ENCODE results near the gene C7orf33.
"Not testable (repeated sequence)": the region's sequence is repeated elsewhere in the genome, so short reads cannot be mapped to it uniquely, and the experiment has no call there.

Gene C7orf33

GRCh38 chr7:148567524-148567923, 23.0 kb upstream of the C7orf33 start:
- Histone ChIP-seq H3K27me3 (ENCODE audit: low read depth) (peaks cover 3% of the 10 kb centered on the region; the same call in 1 of the 2 replicates), H3K4me3 (no peak overlapping the region), H3K36me3 (replicated peaks) (no peaks in the 10 kb centered on the region), H3K9me3 (no peaks in the 10 kb centered on the region), H3K4me1 (no peaks in the 10 kb centered on the region)
- in situ Hi-C loops (cut with MboI; ENCODE audit: low sequenced_read_pairs) = no loop called here
- no peak for DNase-seq (ENCODE audit: low spot score in 2 of 2)

- H3K4me1 ChIP-seq = no peaks in the 10 kb centered on the region
- no peaks in the 10 kb centered on the region for H3K9me3 ChIP-seq
- DNase-seq (ENCODE audit: low spot score in 2 of 2) = no peak
- peaks cover 3% of the 10 kb centered on the region; the same call in 1 of the 2 replicates for H3K27me3 ChIP-seq (ENCODE audit: low read depth)
- H3K36me3 ChIP-seq (replicated peaks) = no peaks in the 10 kb centered on the region
- in situ Hi-C loops (cut with MboI; ENCODE audit: low sequenced_read_pairs) = no loop called here
- H3K4me3 ChIP-seq = no peak overlapping the region
These were observed 20.1 kb upstream of the C7orf33 start for GRCh38 chr7:148570510-148570909.

DNA sequence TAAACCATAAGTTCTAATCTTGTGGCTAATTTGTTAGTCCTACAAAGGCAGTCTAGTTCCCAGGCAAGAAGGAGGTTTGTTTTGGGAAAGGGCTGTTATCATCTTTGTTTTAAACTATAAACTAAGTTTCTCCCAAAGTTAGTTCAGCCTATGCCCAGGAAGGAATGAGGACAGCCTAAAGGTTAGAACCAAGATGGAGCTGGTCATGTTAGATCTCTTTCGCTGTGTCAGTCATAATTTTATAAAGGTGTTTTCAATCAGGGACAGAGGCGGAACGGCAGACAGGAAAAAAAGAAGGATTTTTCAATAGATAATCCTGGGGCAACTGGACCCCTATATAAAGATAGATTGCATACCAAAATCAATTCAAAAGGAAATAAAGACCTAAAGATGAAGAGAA, 19.6 kb upstream of the C7orf33 start:
- in situ Hi-C loops (cut with MboI; ENCODE audit: low sequenced_read_pairs); H3K36me3 ChIP-seq (replicated peaks): not testable (repeated sequence)

GRCh38 chr7:148571381-148571780, 19.2 kb upstream of the C7orf33 start:
- DNase-seq (ENCODE audit: low spot score in 2 of 2) = no peak
- H3K4me1 ChIP-seq = no peaks in the 10 kb centered on the region
- no peaks in the 10 kb centered on the region for H3K27me3 ChIP-seq (ENCODE audit: low read depth)
- in situ Hi-C loops (cut with MboI; ENCODE audit: low sequenced_read_pairs) = no loop called here
- no peaks in the 10 kb centered on the region for H3K9me3 ChIP-seq
- H3K4me3 ChIP-seq = no peak overlapping the region
- no peaks in the 10 kb centered on the region for H3K36me3 ChIP-seq (replicated peaks)

More for the DNA sequence above, 19.6 kb upstream of the C7orf33 start:
- not testable (repeated sequence) for H3K4me3 ChIP-seq; H3K27me3 ChIP-seq (ENCODE audit: low read depth); DNase-seq (ENCODE audit: low spot score in 2 of 2); H3K9me3 ChIP-seq; H3K4me1 ChIP-seq

GRCh38 chr7:148572067-148572522, 18.5 kb upstream of the C7orf33 start:
- Histone ChIP-seq H3K27me3 (ENCODE audit: low read depth) (no peaks in the 10 kb centered on the region), H3K9me3 (no peaks in the 10 kb centered on the region), H3K4me1 (no peaks in the 10 kb centered on the region), H3K36me3 (replicated peaks) (no peaks in the 10 kb centered on the region), H3K4me3 (no peak overlapping the region)
- no peak for DNase-seq (ENCODE audit: low spot score in 2 of 2)
- in situ Hi-C loops (cut with MboI; ENCODE audit: low sequenced_read_pairs) = no loop called here

- H3K36me3 ChIP-seq (replicated peaks); H3K27me3 ChIP-seq (ENCODE audit: low read depth); DNase-seq (ENCODE audit: low spot score in 2 of 2); in situ Hi-C loops (cut with MboI; ENCODE audit: low sequenced_read_pairs); H3K4me1 ChIP-seq; H3K4me3 ChIP-seq; H3K9me3 ChIP-seq: not testable (repeated sequence)
These were observed 17.0 kb upstream of the C7orf33 start for GRCh38 chr7:148573581-148573980.

- in situ Hi-C loops (cut with MboI; ENCODE audit: low sequenced_read_pairs) = no loop called here
- Histone ChIP-seq H3K4me1 (no peaks in the 10 kb centered on the region), H3K4me3 (no peak overlapping the region), H3K36me3 (replicated peaks) (no peaks in the 10 kb centered on the region), H3K9me3 (no peaks in the 10 kb centered on the region), H3K27me3 (ENCODE audit: low read depth) (no peaks in the 10 kb centered on the region)
- peak; percentile 36 to 79 for DNase-seq (ENCODE audit: low spot score in 2 of 2)
These were observed 14.7 kb upstream of the C7orf33 start for GRCh38 chr7:148575640-148576411.

DNA sequence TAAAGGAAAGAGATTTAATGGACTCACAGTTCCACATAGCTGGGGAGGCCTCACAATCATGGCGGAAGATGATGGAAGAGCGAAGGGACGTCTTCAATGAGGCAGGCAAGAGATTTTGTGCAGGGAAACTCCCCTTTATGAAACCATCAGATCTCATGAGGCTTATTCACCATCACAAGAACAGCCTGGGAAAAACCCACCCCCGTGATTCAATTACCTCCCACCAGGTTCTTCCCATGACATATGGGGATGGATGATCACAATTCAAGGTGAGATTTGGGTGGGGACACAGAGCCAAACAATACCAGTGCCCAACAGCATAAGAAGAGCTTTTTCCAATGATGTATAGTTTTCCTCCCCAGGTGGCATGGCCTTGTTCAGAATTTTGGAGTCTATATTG, 11.2 kb upstream of the C7orf33 start:
- H3K36me3 ChIP-seq (replicated peaks) = no peaks in the 10 kb centered on the region
- no peaks in the 10 kb centered on the region for H3K27me3 ChIP-seq (ENCODE audit: low read depth)
- H3K4me1 ChIP-seq = no peaks in the 10 kb centered on the region
- in situ Hi-C loops (cut with MboI; ENCODE audit: low sequenced_read_pairs) = no loop called here
- no peak overlapping the region for H3K4me3 ChIP-seq
- DNase-seq (ENCODE audit: low spot score in 2 of 2) = no peak
- no peaks in the 10 kb centered on the region for H3K9me3 ChIP-seq

DNA sequence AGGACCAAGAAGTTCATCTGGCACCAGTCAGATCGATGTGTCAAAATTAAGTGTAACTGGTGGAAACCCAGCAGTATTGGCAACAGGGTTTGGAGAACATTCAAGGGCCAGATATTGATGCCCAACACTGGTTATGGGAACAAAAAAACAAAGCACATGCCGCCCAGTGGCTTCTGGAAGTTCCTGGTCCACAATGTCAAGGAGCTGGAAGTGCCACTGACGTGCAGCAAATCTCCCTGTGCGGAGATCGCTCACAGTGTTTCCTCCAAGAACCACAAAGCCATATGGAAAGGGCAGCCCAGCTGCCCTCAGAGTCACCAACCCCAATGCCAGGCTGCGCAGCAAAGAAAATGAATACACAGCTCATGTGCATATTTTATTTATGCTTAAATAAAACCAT, 10.1 kb upstream of the C7orf33 start:
- no peaks in the 10 kb centered on the region for H3K4me1 ChIP-seq
- H3K27me3 ChIP-seq (ENCODE audit: low read depth) = no peaks in the 10 kb centered on the region
- in situ Hi-C loops (cut with MboI; ENCODE audit: low sequenced_read_pairs) = no loop called here
- H3K36me3 ChIP-seq (replicated peaks) = no peaks in the 10 kb centered on the region
- H3K4me3 ChIP-seq = no peak overlapping the region
- DNase-seq (ENCODE audit: low spot score in 2 of 2) = no peak
- H3K9me3 ChIP-seq = no peaks in the 10 kb centered on the region

DNA sequence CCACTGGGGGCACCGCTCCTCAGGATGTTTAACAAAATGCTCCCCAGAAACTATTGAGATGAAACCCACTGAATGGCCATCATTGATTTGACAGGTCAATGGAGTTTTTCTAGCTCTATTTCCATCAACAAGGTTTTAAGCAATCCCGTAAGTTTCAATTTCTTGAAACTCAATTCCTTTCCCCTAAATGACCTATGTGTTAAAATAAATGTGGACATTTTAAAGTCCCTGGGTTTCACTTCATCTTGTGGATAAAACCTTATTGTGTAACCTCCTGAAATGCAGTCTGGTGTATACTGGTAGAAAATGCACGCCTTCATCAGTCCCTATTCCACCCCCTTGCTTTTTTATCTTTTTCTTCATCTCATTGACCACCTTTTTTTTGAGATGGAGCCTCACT, 8.9 kb upstream of the C7orf33 start:
- in situ Hi-C loops (cut with MboI; ENCODE audit: low sequenced_read_pairs) = no loop called here
- Histone ChIP-seq H3K4me1 (no peaks in the 10 kb centered on the region), H3K27me3 (ENCODE audit: low read depth) (no peaks in the 10 kb centered on the region)

DNA sequence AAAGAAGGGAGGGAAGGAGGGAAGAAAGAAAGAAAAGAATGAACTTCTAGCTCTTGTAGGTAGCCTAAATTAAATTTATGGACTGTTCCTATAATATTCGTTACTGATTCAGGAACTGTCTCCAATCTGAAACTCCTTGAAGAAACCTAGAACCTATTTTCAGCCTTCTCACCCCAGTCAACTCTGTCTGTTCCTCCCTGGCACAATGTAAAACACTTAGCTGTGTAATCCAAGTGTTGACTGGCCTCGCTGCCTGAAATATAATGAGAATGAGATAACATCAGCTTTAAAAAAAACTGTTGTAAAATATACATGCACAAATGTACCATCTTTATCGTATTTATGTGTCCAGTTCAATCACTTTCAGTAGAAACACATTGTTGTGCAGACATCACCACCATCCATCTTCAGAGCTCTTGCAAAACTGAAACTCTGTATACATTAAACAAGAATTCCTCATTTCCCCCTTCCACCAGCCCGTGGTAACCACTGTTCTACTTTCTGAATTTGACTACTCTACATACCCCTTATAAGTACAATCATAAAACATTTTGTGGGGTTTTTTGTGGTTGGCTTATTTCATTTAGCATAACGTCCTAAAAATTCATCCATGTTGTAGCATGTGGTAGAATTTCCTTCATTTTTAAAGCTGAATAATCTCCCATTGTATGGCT, 6.3 kb upstream of the C7orf33 start:
- 0 out of 2 replicates have a peak, but pooled peaks cover 5% of the 10 kb centered on the region for H3K27me3 ChIP-seq (ENCODE audit: low read depth)
- no peaks in the 10 kb centered on the region for H3K4me1 ChIP-seq
- no peak for DNase-seq (ENCODE audit: low spot score in 2 of 2)
- H3K36me3 ChIP-seq (replicated peaks) = no peaks in the 10 kb centered on the region
- in situ Hi-C loops (cut with MboI; ENCODE audit: low sequenced_read_pairs) = no loop called here
- no peaks in the 10 kb centered on the region for H3K9me3 ChIP-seq
- H3K4me3 ChIP-seq = no peak overlapping the region

More for the DNA sequence above, 8.9 kb upstream of the C7orf33 start:
- Histone ChIP-seq H3K9me3 (no peaks in the 10 kb centered on the region), H3K4me3 (no peak overlapping the region), H3K36me3 (replicated peaks) (no peaks in the 10 kb centered on the region)
- DNase-seq (ENCODE audit: low spot score in 2 of 2) = no peak

DNA sequence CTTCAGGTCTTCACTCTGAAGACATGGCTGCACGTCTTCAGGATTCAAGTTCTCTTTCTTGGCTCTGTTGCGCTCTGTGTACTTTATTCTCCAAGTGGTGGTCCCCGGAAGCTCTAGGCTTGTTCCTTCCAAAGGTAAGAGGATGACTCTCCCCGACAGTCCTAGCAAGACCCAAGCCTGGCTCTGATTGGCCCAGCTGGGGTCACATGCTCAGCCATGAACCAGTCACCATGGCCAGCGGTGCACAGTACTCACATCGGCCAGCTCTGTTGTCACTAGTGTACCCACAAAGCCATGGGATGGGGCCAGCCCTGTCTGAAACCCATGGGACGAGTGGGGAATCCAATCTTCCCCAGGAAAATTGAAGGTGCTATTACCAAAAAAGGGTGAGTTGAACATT, 5.2 kb upstream of the C7orf33 start:
- no peaks in the 10 kb centered on the region for H3K9me3 ChIP-seq
- no peak overlapping the region for H3K4me3 ChIP-seq
- in situ Hi-C loops (cut with MboI; ENCODE audit: low sequenced_read_pairs) = no loop called here

DNA sequence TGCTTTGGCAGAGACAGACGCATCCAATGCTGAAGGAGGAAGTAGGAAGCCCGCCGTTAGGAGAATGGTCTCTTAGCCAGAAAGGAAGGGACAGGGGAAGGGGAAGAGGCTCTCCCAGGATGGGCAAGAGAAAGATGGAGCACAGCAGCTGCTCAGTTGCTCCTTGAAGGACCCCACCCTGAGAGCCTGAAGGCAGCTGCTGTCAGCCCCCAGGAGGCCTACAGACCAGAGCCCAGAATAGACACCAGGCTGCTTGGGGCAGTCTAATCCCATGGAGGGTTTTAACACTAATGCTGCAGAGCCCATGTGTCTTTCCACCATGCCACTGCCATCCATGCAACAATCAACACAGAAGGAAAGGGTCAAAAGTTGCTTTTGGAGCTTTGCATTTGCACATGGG, 3.5 kb upstream of the C7orf33 start:
- 0 out of 2 replicates have a peak, but pooled peaks cover 5% of the 10 kb centered on the region for H3K27me3 ChIP-seq (ENCODE audit: low read depth)
- in situ Hi-C loops (cut with MboI; ENCODE audit: low sequenced_read_pairs) = no loop called here
- no peak for DNase-seq (ENCODE audit: low spot score in 2 of 2)
- no peaks in the 10 kb centered on the region for H3K9me3 ChIP-seq
- H3K36me3 ChIP-seq (replicated peaks) = no peaks in the 10 kb centered on the region
- H3K4me1 ChIP-seq = no peaks in the 10 kb centered on the region
- no peak overlapping the region for H3K4me3 ChIP-seq

More for the DNA sequence above, 5.2 kb upstream of the C7orf33 start:
- Histone ChIP-seq H3K27me3 (ENCODE audit: low read depth) (0 out of 2 replicates have a peak, but pooled peaks cover 5% of the 10 kb centered on the region), H3K4me1 (no peaks in the 10 kb centered on the region), H3K36me3 (replicated peaks) (no peaks in the 10 kb centered on the region)
- no peak for DNase-seq (ENCODE audit: low spot score in 2 of 2)

- Histone ChIP-seq H3K27me3 (ENCODE audit: low read depth) (0 out of 2 replicates have a peak, but pooled peaks cover 5% of the 10 kb centered on the region), H3K4me3 (no peak overlapping the region), H3K4me1 (no peaks in the 10 kb centered on the region), H3K9me3 (no peaks in the 10 kb centered on the region), H3K36me3 (replicated peaks) (no peaks in the 10 kb centered on the region)
- no peak for DNase-seq (ENCODE audit: low spot score in 2 of 2)
- in situ Hi-C loops (cut with MboI; ENCODE audit: low sequenced_read_pairs) = no loop called here
These were observed 2.4 kb upstream of the C7orf33 start for GRCh38 chr7:148588168-148588567.
